ENCODE measurements around the gene SLC1A2.

- TF ChIP-seq ZFP3 (CRISPR knock-in tag; IDR thresholded peaks at IDR 0.05) = no peak
- no peak for TF ChIP-seq CREB5 (CRISPR knock-in tag; IDR thresholded peaks at IDR 0.05; ENCODE audit: low read depth)
- no peak for TF ChIP-seq TSHZ2 (CRISPR knock-in tag; IDR thresholded peaks at IDR 0.05)
- TF ChIP-seq SNAI2 (CRISPR knock-in tag; IDR thresholded peaks at IDR 0.05) = no peak
- TF ChIP-seq ZNF565 (CRISPR knock-in tag; conservative IDR thresholded peaks at IDR 0.05; ENCODE audit: low read depth) = no peak
- no peak for TF ChIP-seq ZNF8 (CRISPR knock-in tag; IDR thresholded peaks at IDR 0.05)
- no peak for TF ChIP-seq ARNTL (CRISPR knock-in tag; IDR thresholded peaks at IDR 0.05; ENCODE audit: borderline replicate concordance, low read depth)
- no peak for TF ChIP-seq ESRRG (CRISPR knock-in tag; IDR thresholded peaks at IDR 0.05)
- TF ChIP-seq ZFP30 (CRISPR knock-in tag; IDR thresholded peaks at IDR 0.05) = no peak
- no peak for TF ChIP-seq RARB (CRISPR knock-in tag; IDR thresholded peaks at IDR 0.05)
- TF ChIP-seq CSDC2 (CRISPR knock-in tag; IDR thresholded peaks at IDR 0.05) = no peak
Measured at GRCh38 chr11:35290876-35291275, 128.5 kb downstream of the SLC1A2 start.

All from SK-N-SH treated with all-trans-retinoic acid at 6 μM for 48 hours (cell line).